GM15510 (cell line): ENCODE measurements around the gene PSME4.
A peak's percentile ranks its signal among the peaks of the same experiment; 100 is the strongest.

ENCODE experiments used
- POLR2A ChIP-seq: IDR thresholded peaks from 3 replicates; pipeline ENCODE4 v1.6.1; 2011; ENCODE audit warnings: borderline replicate concordance; ENCODE audit not compliant: insufficient read length; ENCODE audit errors: extremely low read depth

The PSME4 gene

GRCh38 chr2:53970724-53971602, at the start of gene PSME4:
TSS of gene PSME4 (minus strand) at chr2:53970993. CDS start at chr2:53970784, 209 bp downstream.
- peak; percentile 98 for TF ChIP-seq POLR2A

GRCh38 chr2:54015798-54016699, 45.3 kb upstream of the PSME4 start:
- no peak for TF ChIP-seq POLR2A

- TF ChIP-seq POLR2A: no peak
Measured at GRCh38 chr2:54013996-54014395, 43.2 kb upstream of the PSME4 start.

- no peak for TF ChIP-seq POLR2A
Measured at GRCh38 chr2:54012538-54013141, 41.8 kb upstream of the PSME4 start.

GRCh38 chr2:54009549-54009948, 38.8 kb upstream of the PSME4 start:
- TF ChIP-seq POLR2A: no peak

- TF ChIP-seq POLR2A: no peak
Measured at GRCh38 chr2:54008439-54008838, 37.6 kb upstream of the PSME4 start.

- TF ChIP-seq POLR2A: no peak
Measured at GRCh38 chr2:54000524-54000923, 29.7 kb upstream of the PSME4 start.

GRCh38 chr2:54000122-54000521, 29.3 kb upstream of the PSME4 start:
- TF ChIP-seq POLR2A: no peak

GRCh38 chr2:53998834-53999233, 28.0 kb upstream of the PSME4 start:
- no peak for TF ChIP-seq POLR2A

- no peak for TF ChIP-seq POLR2A
Measured at GRCh38 chr2:53994818-53995808, 24.3 kb upstream of the PSME4 start.

- no peak for TF ChIP-seq POLR2A
Measured at GRCh38 chr2:53991948-53992347, 21.2 kb upstream of the PSME4 start.

- no peak for TF ChIP-seq POLR2A
Measured at GRCh38 chr2:53989210-53989862, 18.5 kb upstream of the PSME4 start.

GRCh38 chr2:53987336-53987921, 16.6 kb upstream of the PSME4 start:
- no peak for TF ChIP-seq POLR2A
